ENCODE results near the gene BBIP1. TPM values are rescaled to one million over a fixed set of nuclear protein-coding genes. Genes with fewer than 3 reads are reported as not detected.
A peak's percentile ranks its signal among the peaks of the same experiment; 100 is the strongest.

The BBIP1 gene
- total RNA-seq, 1 donor from 2014 or later = 39.1 TPM

DNA sequence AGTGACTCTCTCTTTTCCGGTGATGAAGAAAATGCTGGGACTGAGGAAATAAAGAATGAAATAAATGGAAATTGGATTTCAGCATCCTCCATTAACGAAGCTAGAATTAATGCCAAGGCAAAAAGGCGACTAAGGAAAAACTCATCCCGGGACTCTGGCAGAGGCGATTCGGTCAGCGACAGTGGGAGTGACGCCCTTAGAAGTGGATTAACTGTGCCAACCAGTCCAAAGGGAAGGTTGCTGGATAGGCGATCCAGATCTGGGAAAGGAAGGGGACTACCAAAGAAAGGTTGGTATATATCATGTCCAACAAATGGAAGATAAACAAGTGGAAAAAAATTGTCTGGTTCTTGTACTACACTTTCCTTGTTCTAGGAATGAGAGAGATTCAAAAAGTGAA, 37.7 kb downstream of the BBIP1 start:
- no peak for DNase-seq
- Mint-ChIP-seq H3K4me3 (ENCODE audit: unreplicated experiment) (no peak overlapping the region), H3K4me1 (ENCODE audit: low read depth, unreplicated experiment) (peaks cover 19% of the 10 kb centered on the region), H3K9me3 (ENCODE audit: unreplicated experiment) (no peaks in the 10 kb centered on the region), H3K36me3 (ENCODE audit: unreplicated experiment) (no peaks in the 10 kb centered on the region), H3K27me3 (ENCODE audit: unreplicated experiment) (no peaks in the 10 kb centered on the region), H3K27ac (ENCODE audit: unreplicated experiment) (no peak overlapping the region)
- TF ChIP-seq, protein P1, sequence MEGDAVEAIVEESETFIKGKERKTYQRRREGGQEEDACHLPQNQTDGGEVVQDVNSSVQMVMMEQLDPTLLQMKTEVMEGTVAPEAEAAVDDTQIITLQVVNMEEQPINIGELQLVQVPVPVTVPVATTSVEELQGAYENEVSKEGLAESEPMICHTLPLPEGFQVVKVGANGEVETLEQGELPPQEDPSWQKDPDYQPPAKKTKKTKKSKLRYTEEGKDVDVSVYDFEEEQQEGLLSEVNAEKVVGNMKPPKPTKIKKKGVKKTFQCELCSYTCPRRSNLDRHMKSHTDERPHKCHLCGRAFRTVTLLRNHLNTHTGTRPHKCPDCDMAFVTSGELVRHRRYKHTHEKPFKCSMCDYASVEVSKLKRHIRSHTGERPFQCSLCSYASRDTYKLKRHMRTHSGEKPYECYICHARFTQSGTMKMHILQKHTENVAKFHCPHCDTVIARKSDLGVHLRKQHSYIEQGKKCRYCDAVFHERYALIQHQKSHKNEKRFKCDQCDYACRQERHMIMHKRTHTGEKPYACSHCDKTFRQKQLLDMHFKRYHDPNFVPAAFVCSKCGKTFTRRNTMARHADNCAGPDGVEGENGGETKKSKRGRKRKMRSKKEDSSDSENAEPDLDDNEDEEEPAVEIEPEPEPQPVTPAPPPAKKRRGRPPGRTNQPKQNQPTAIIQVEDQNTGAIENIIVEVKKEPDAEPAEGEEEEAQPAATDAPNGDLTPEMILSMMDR (IDR thresholded peaks at IDR 0.05; ENCODE audit: partially characterized antibody, unreplicated experiment) = no peak

DNA sequence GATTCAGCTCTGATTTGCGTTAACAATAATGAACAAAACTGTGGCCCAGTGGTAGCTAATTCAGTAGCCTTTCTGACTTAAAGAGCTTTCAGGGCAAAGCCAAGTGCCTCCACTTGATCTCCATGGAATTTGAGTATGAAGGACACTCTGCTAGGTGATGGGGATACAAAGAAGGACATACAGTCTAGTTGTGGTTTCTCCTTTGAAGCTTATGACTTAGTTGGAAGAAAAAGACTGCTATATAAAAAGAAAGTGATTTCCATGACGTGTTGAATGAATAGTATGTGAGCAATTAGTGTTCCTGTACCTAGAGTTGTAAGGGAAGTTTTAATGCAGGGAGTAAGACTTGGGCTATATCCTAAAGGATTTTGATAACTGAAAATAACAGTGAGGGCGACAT, 39.0 kb downstream of the BBIP1 start:
- peak overlapping the region; percentile 10 for H3K4me3 Mint-ChIP-seq (ENCODE audit: unreplicated experiment)
- no peaks in the 10 kb centered on the region for H3K9me3 Mint-ChIP-seq (ENCODE audit: unreplicated experiment)
- DNase-seq = no peak
- H3K27me3 Mint-ChIP-seq (ENCODE audit: unreplicated experiment) = no peaks in the 10 kb centered on the region
- TF ChIP-seq, protein P1 (IDR thresholded peaks at IDR 0.05; ENCODE audit: partially characterized antibody, unreplicated experiment) = no peak
- H3K36me3 Mint-ChIP-seq (ENCODE audit: unreplicated experiment) = no peaks in the 10 kb centered on the region
- peaks cover 19% of the 10 kb centered on the region for H3K4me1 Mint-ChIP-seq (ENCODE audit: low read depth, unreplicated experiment)
- no peak overlapping the region for H3K27ac Mint-ChIP-seq (ENCODE audit: unreplicated experiment)

DNA sequence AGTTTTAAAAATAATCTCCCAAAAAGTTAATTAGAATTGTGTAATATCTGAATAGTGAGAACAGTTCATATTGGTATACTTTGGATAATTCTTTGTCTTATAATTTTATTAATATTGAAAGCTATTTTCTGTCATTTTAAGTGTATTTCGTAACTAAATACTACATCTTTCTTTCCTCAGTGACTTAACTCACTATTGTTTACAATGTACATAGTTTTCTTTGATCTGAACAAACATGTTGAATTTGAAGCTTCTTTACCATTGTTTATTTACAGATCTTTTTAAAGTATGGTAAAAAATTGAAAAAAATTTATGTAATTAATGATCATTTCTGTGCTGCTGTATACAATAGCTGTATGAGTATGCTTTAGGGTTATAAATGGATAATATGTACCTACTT, 42.2 kb downstream of the BBIP1 start:
- TF ChIP-seq, protein P1 (IDR thresholded peaks at IDR 0.05; ENCODE audit: partially characterized antibody, unreplicated experiment) = no peak
- no peak overlapping the region for H3K27ac Mint-ChIP-seq (ENCODE audit: unreplicated experiment)
- H3K9me3 Mint-ChIP-seq (ENCODE audit: unreplicated experiment) = peaks cover 3% of the 10 kb centered on the region
- no peaks in the 10 kb centered on the region for H3K27me3 Mint-ChIP-seq (ENCODE audit: unreplicated experiment)
- H3K4me1 Mint-ChIP-seq (ENCODE audit: low read depth, unreplicated experiment) = peaks cover 22% of the 10 kb centered on the region
- H3K4me3 Mint-ChIP-seq (ENCODE audit: unreplicated experiment) = no peak overlapping the region
- no peaks in the 10 kb centered on the region for H3K36me3 Mint-ChIP-seq (ENCODE audit: unreplicated experiment)
- DNase-seq = no peak

DNA sequence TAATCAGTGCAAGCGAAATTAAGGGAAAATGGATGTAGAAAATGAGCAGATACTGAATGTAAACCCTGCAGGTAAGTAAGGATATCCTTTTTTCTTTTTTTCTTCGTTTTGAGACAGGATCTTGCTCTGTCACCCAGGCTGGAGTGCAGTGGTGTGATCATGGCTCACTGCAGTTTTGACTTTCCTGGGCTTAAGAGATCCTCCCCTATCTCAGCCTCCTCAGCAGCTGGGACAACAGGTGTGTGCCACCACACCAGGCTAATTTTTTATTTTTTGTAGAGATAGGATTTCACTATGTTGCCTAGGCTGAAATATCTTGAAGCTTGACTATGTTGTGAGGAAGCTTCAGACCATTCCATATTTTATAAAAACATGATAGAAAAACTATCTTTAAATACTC, 43.0 kb downstream of the BBIP1 start:
- H3K4me1 Mint-ChIP-seq (ENCODE audit: low read depth, unreplicated experiment) = peaks cover 19% of the 10 kb centered on the region
- peaks cover 6% of the 10 kb centered on the region for H3K9me3 Mint-ChIP-seq (ENCODE audit: unreplicated experiment)
- no peaks in the 10 kb centered on the region for H3K36me3 Mint-ChIP-seq (ENCODE audit: unreplicated experiment)
- H3K27me3 Mint-ChIP-seq (ENCODE audit: unreplicated experiment) = peaks cover 5% of the 10 kb centered on the region
- no peak for DNase-seq
- TF ChIP-seq, protein P1 (IDR thresholded peaks at IDR 0.05; ENCODE audit: partially characterized antibody, unreplicated experiment) = no peak
- H3K27ac Mint-ChIP-seq (ENCODE audit: unreplicated experiment) = no peak overlapping the region
- H3K4me3 Mint-ChIP-seq (ENCODE audit: unreplicated experiment) = no peak overlapping the region

DNA sequence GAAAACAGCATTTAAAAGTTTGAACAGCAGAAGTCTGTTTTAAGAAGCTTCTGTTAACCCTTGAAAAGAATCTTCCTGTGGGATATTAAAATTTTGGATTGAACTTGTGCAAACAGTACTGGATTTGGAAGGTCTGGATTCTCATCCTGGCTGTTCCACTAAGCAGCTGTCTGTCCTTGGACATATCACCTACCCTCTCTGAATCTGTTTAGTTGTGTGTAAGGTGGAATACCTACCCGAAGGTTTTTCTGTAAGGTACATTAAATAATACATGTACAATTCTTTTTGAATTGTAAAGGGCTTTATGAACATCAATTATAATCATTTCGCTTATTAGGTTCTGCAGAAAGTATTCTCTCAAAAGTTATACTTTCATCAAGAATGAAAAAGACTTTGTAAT, 45.0 kb downstream of the BBIP1 start:
- Mint-ChIP-seq H3K9me3 (ENCODE audit: unreplicated experiment) (peaks cover 15% of the 10 kb centered on the region), H3K4me3 (ENCODE audit: unreplicated experiment) (peak overlapping the region; percentile 88), H3K36me3 (ENCODE audit: unreplicated experiment) (no peaks in the 10 kb centered on the region), H3K4me1 (ENCODE audit: low read depth, unreplicated experiment) (peaks cover 26% of the 10 kb centered on the region), H3K27ac (ENCODE audit: unreplicated experiment) (peak overlapping the region; percentile 81), H3K27me3 (ENCODE audit: unreplicated experiment) (peaks cover 11% of the 10 kb centered on the region)
- TF ChIP-seq, protein P1 (IDR thresholded peaks at IDR 0.05; ENCODE audit: partially characterized antibody, unreplicated experiment) = no peak
- DNase-seq = no peak

All from glutamatergic neuron (in vitro differentiated cells).